SIG-M5 treated with dmso at 0.1 percent for 504 hours (cell line): ENCODE data around the gene DHRS2.
A peak's percentile ranks its signal among the peaks of the same experiment; 100 is the strongest.
"Not testable (repeated sequence)": the region's sequence is repeated elsewhere in the genome, so short reads cannot be mapped to it uniquely, and the experiment has no call there.

Source experiments
- DNase-seq: peaks from one replicate; lab custom pipeline; 2025; ENCODE audit not compliant: unreplicated experiment; lab: John Stamatoyannopoulos, UW

Gene DHRS2

GRCh38 chr14:23689709-23690514, 53.7 kb downstream of the DHRS2 start:
- not testable (repeated sequence) for DNase-seq

GRCh38 chr14:23692416-23692815, 56.3 kb downstream of the DHRS2 start:
- DNase-seq, result no peak

GRCh38 chr14:23693252-23693775, 57.1 kb downstream of the DHRS2 start:
- DNase-seq, result no peak

GRCh38 chr14:23694085-23694948, 58.2 kb downstream of the DHRS2 start:
- DNase-seq, result peak; percentile 85
